ENCODE data around the gene MMS22L.
"Not testable (repeated sequence)": the region's sequence is repeated elsewhere in the genome, so short reads cannot be mapped to it uniquely, and the experiment has no call there.

The MMS22L gene

GRCh38 chr6:97160280-97160679 lies 122.7 kb downstream of the MMS22L start:
- TF ChIP-seq, protein P1, sequence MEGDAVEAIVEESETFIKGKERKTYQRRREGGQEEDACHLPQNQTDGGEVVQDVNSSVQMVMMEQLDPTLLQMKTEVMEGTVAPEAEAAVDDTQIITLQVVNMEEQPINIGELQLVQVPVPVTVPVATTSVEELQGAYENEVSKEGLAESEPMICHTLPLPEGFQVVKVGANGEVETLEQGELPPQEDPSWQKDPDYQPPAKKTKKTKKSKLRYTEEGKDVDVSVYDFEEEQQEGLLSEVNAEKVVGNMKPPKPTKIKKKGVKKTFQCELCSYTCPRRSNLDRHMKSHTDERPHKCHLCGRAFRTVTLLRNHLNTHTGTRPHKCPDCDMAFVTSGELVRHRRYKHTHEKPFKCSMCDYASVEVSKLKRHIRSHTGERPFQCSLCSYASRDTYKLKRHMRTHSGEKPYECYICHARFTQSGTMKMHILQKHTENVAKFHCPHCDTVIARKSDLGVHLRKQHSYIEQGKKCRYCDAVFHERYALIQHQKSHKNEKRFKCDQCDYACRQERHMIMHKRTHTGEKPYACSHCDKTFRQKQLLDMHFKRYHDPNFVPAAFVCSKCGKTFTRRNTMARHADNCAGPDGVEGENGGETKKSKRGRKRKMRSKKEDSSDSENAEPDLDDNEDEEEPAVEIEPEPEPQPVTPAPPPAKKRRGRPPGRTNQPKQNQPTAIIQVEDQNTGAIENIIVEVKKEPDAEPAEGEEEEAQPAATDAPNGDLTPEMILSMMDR (IDR thresholded peaks at IDR 0.05) = no peak
- Histone ChIP-seq H3K9me3 (peaks cover 0 to 3% (median 0%) of the 10 kb centered on the region in 3 donors), H3K4me1 (no peaks in the 10 kb centered on the region), H3K27me3 (no peaks in the 10 kb centered on the region), H3K36me3 (peaks cover 12 to 23% (median 18%) of the 10 kb centered on the region in 3 donors), H3K27ac (no peak overlapping the region), H3K4me3 (no peak overlapping the region)
- no peak for DNase-seq
- intact Hi-C loops (cut with DNase I; ENCODE audit: low total_unique reads) = no loop called here

GRCh38 chr6:97155447-97155846 lies 127.6 kb downstream of the MMS22L start:
- intact Hi-C loops (cut with DNase I; ENCODE audit: low total_unique reads); H3K4me3 ChIP-seq; H3K9me3 ChIP-seq; H3K27ac ChIP-seq; H3K4me1 ChIP-seq; DNase-seq; H3K27me3 ChIP-seq: not testable (repeated sequence)
- H3K36me3 ChIP-seq = peaks cover 5 to 11% (median 8%) of the 10 kb centered on the region in 3 donors

GRCh38 chr6:97154015-97154414 lies 129.0 kb downstream of the MMS22L start:
- Histone ChIP-seq H3K36me3 (peaks cover 0 to 6% (median 4%) of the 10 kb centered on the region in 3 donors), H3K27me3 (no peaks in the 10 kb centered on the region), H3K27ac (no peak overlapping the region), H3K4me3 (no peak overlapping the region), H3K4me1 (no peaks in the 10 kb centered on the region), H3K9me3 (no peaks in the 10 kb centered on the region)
- TF ChIP-seq, protein P1 (IDR thresholded peaks at IDR 0.05) = no peak
- intact Hi-C loops (cut with DNase I; ENCODE audit: low total_unique reads) = no loop called here
- no peak for DNase-seq

DNA sequence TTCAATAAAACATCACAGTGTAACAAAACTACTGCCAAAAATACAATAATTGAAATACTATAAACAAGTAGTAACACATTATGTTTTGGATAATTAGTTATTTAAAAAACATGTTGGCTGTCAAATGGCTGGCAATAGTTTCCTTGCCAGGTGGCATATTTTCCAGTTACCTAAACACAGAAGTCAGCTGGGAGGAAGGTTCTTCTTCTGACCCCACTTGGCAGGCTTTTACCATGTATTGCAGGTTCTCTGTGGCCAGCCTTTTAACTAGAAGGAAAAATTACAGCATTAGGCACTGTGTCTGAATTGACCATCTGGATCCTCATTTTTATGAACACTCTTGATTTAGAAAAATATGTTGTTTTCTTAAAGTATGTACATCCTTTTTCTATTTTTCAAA lies 131.4 kb downstream of the MMS22L start:
- H3K4me1 ChIP-seq = no peaks in the 10 kb centered on the region
- H3K4me3 ChIP-seq = no peak overlapping the region
- peaks cover 0 to 6% (median 0%) of the 10 kb centered on the region in 3 donors for H3K36me3 ChIP-seq
- DNase-seq = no peak
- no peaks in the 10 kb centered on the region for H3K27me3 ChIP-seq
- TF ChIP-seq, protein P1 (IDR thresholded peaks at IDR 0.05) = no peak
- no peak overlapping the region for H3K27ac ChIP-seq
- intact Hi-C loops (cut with DNase I; ENCODE audit: low total_unique reads) = no loop called here
- no peaks in the 10 kb centered on the region for H3K9me3 ChIP-seq

GRCh38 chr6:97150932-97151331 lies 132.1 kb downstream of the MMS22L start:
- Histone ChIP-seq H3K36me3 (peaks cover 0 to 6% (median 0%) of the 10 kb centered on the region in 3 donors), H3K9me3 (no peaks in the 10 kb centered on the region), H3K27me3 (no peaks in the 10 kb centered on the region), H3K27ac (no peak overlapping the region), H3K4me3 (no peak overlapping the region), H3K4me1 (peaks cover 0 to 4% (median 0%) of the 10 kb centered on the region in 4 donors)
- TF ChIP-seq, protein P1 (IDR thresholded peaks at IDR 0.05) = no peak
- no peak for DNase-seq
- intact Hi-C loops (cut with DNase I; ENCODE audit: low total_unique reads) = no loop called here

DNA sequence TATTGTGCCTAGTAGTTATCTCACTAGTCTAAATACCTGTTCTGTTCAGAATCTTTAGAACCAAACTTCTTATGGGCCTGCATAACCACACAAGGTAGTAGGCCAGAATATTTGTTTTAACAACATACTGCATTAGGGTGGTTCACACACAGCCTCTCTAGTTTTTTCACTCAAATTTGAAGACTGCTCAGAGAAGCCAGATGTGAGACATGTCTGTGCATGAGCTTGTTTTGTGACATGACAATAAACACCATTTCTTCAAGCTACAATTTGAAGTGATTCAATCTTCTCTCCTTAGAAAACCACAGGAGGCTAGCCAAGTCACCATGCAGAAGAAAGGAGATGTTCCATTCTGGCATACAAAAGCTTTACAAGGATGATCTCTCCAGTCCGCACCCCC lies 135.6 kb downstream of the MMS22L start:
- no peak overlapping the region for H3K4me3 ChIP-seq
- H3K4me1 ChIP-seq = peaks cover 0 to 4% (median 0%) of the 10 kb centered on the region in 4 donors
- H3K9me3 ChIP-seq = no peaks in the 10 kb centered on the region
- no peaks in the 10 kb centered on the region for H3K27me3 ChIP-seq
- TF ChIP-seq, protein P1 (IDR thresholded peaks at IDR 0.05) = no peak
- peaks cover 0 to 6% (median 0%) of the 10 kb centered on the region in 3 donors for H3K36me3 ChIP-seq
- H3K27ac ChIP-seq = no peak overlapping the region
- intact Hi-C loops (cut with DNase I; ENCODE audit: low total_unique reads) = no loop called here
- no peak for DNase-seq
